ENCODE results near the gene M1AP.

- TF ChIP-seq POLR2AphosphoS5 (IDR thresholded peaks at IDR 0.05), result no peak
- no peak for TF ChIP-seq CTCF (IDR thresholded peaks at IDR 0.05 in 8 of 11, conservative IDR thresholded peaks at IDR 0.05 in 3 of 11)
- no peak for TF ChIP-seq POLR2A (IDR thresholded peaks at IDR 0.05)
These were observed 27.5 kb downstream of the M1AP start for GRCh38 chr2:74620671-74621070.

Measured in spleen (tissue), 7 donors.